Posterior vena cava (tissue), 2 donors: ENCODE results near the gene SNAPC3. TPM values are rescaled to one million over a fixed set of nuclear protein-coding genes. Genes with fewer than 3 reads are reported as not detected.
"Not testable (repeated sequence)": the region's sequence is repeated elsewhere in the genome, so short reads cannot be mapped to it uniquely, and the experiment has no call there.

ENCODE experiments used
- DNase-seq: peaks from one replicate; pipeline ENCODE4 v3.0.0-alpha.2; 2020; ENCODE audit warnings: low spot score
- intact Hi-C, 2 donors: fragments of 100-400 bp; cut with DNase I; formaldehyde crosslinking; loops; one replicate each; pipeline versions ENCODE4 v1.14.1 to v1.14.2; 2022 to 2023
- long read RNA-seq, 2 donors: library from polyadenylated mRNA; unstranded; transcript quantifications; one replicate each; pipeline ENCODE4 v2.0.0, GENCODE V29; 2020 to 2021
- total RNA-seq, 2 donors: library from RNA; stranded (reverse); fragmentation: NEBNext Ultra II Directional; extraction: Animal tissue kit (Norgen Biotek cat#: 25700); gene quantifications; one replicate each; pipeline ENCODE4 v1.2.1, GENCODE V29; 2021
- donor health status: DM: yes; HTN: yes; CAD: no.
- donor health status: DM: yes; HTN: yes; CAD: no.

SNAPC3 gene
- total RNA-seq: 10 to 100 TPM; 23.2 to 31.0 TPM
- long read RNA-seq, donor 1, full-length matches to known transcripts: 13 of 15 reads
- long read RNA-seq, donor 1, partial matches to known transcripts: 1 of 15 reads
- long read RNA-seq, donor 1, other reads (novel, unspliced or antisense): 1 of 15 reads
- long read RNA-seq, donor 2, full-length matches to known transcripts: 36 of 41 reads
- long read RNA-seq, donor 2, partial matches to known transcripts: 2 of 41 reads
- long read RNA-seq, donor 2, other reads (novel, unspliced or antisense): 3 of 41 reads

DNA sequence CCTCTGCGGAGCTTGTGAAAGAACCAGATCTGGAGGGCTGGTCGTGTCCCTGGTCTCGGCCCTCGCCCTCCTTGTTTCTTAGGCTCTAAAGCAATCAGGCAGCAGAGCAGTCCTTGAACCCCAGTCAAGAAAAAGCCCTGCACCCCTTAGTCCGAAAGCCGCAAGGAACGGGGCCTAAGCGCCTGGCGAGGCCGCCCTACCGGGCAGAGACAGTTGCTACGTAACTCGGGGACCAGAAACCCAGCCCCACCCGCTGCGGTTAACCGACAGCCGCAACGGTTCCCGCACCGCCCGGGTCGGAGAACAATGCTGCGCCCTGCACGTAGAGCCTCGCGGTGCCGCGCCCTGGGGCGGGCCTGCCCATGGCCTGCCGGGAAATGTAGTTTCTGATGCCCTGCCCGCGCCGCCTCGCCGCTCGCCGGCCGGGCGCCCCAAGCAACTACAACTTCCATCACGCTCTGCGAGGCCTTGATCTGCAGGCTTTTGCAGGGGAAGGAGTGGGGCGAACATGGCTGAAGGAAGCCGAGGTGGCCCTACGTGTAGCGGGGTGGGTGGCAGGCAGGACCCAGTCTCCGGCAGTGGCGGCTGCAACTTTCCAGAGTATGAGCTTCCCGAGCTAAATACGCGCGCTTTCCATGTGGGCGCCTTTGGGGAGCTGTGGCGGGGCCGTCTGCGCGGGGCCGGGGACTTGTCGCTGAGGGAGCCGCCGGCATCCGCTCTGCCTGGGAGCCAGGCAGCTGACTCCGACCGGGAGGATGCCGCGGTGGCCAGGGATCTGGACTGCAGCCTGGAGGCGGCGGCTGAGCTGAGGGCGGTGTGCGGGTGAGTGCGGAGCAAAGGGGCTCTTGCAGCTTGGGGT, at the start of gene SNAPC3:
TSS of gene SNAPC3 (plus strand) at position 505 of the 859 bp plus-strand sequence. CDS start at position 509, 4 bp downstream.
- DNase-seq: peak; percentile 98
- intact Hi-C loops: loop anchor here in 1 of 2 donors (5.0 kb wide), 1 partner anchor 210 kb away; no protein-coding TSS in a partner anchor

- intact Hi-C loops: no loop called here
- no peak for DNase-seq
Measured at GRCh38 chr9:15373881-15374280, 48.8 kb upstream of the SNAPC3 start.

- intact Hi-C loops: no loop called here
- DNase-seq: no peak
Measured at GRCh38 chr9:15374310-15374709, 48.4 kb upstream of the SNAPC3 start.

- intact Hi-C loops: no loop called here
- no peak for DNase-seq
Measured at GRCh38 chr9:15374825-15375224, 47.9 kb upstream of the SNAPC3 start.

DNA sequence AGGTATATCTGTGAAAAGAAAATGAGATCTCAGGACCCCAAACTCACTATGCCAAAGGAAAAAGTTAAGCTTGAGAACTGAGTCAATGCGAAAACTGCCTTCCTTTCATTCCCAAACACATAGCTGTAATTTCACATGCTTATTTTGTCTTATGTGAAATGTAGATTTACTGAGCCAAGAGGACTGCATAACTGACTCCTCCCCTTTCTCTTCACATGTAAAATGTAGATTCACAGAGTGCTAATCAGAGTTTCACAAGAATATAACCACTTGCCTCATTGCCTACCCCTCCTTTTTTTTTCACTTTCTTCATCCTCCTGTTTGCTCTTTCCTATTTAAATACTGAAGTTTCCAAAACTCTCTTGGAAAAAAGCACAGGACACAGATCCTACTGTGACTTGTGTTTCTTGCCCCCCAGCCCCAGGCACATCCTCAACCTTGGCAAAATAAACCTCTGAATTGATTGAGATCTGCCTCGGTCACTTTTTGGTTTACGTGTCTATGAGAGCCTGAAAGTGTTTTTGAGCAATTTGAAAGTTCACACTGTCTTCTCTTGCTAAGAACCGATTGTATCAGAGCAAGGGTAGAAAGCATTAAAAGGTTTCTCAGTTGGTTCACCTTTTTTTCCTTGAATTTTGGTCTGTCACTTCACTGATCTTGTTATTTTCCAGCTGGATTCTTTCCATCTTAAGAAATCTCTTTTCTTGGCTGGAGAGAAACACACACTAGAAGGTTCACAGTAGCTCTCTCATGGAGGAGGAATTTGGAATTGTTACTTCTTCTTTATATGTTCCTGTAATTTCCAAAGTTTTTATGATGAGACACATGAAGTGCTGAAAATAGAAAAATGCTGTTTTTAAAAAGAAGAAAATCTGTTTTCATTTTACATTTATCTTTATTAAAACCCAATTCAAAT, 44.8 kb upstream of the SNAPC3 start:
- no peak for DNase-seq
- intact Hi-C loops: no loop called here

GRCh38 chr9:15379317-15379716, 43.4 kb upstream of the SNAPC3 start:
- DNase-seq, intact Hi-C loops: not testable (repeated sequence)

GRCh38 chr9:15379888-15380287, 42.8 kb upstream of the SNAPC3 start:
- intact Hi-C loops, DNase-seq: not testable (repeated sequence)

- intact Hi-C loops: no loop called here
- DNase-seq: no peak
Measured at GRCh38 chr9:15381491-15381890, 41.2 kb upstream of the SNAPC3 start.

DNA sequence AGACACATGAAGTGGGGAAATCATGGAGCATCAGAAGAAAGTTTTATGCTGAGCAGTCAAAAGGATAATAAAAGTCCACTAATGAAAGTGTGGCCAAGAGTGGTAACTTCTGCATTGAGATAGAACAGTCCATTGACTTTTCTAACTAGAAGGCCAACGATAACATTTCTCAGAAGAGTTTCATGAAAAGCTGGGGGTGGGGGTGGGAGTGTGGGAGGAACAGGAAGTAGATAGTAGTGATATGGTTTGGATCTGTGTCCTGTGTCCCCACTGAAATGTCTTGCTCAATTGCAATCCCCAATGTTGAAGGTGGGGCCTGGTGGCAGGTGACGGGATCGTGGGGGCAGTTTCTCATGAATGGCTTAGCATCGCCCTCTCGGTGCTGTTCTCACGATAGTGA, 36.2 kb upstream of the SNAPC3 start:
- DNase-seq: no peak
- intact Hi-C loops: no loop called here

DNA sequence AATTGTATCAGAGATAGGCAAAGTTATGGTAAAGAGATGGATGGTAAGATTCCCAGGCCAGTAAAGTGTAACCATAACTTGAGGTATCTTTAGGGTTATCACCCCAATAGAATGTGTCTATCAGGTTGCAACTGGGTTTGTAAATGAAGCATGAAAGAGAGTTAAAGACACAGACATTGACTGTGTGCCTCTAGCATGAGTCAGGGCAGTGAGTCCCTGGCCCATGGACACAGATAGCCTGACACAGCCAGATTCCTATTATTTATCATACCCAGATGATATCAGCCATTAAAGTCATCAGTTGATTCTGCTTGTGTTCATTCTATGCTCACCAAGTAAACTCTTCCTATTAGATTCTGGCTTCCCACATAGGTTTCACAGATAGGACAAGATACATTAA, 33.5 kb upstream of the SNAPC3 start:
- intact Hi-C loops: no loop called here
- no peak for DNase-seq

DNA sequence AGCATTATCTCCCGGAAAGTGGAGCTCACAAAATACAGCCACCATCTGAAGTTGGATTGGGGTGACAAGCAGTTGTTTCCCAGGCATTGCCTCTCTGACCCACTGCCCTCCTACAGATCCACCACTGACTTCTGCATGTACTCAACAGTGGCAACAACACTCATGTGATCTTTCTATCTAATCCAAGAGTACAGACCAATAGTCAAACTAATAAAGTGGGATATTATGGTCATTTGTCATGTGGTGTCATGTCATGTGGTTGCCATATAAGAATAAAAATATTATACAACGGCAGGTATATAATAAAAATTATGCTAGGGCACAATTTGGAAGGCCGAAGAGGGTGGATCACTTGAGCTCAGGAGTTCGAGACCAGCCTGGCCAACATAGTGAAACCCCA, 33.0 kb upstream of the SNAPC3 start:
- DNase-seq: no peak
- intact Hi-C loops: no loop called here

GRCh38 chr9:15390201-15390600, 32.5 kb upstream of the SNAPC3 start:
- DNase-seq: no peak
- intact Hi-C loops: no loop called here

- intact Hi-C loops: no loop called here
- no peak for DNase-seq
Measured at GRCh38 chr9:15392363-15392762, 30.3 kb upstream of the SNAPC3 start.

DNA sequence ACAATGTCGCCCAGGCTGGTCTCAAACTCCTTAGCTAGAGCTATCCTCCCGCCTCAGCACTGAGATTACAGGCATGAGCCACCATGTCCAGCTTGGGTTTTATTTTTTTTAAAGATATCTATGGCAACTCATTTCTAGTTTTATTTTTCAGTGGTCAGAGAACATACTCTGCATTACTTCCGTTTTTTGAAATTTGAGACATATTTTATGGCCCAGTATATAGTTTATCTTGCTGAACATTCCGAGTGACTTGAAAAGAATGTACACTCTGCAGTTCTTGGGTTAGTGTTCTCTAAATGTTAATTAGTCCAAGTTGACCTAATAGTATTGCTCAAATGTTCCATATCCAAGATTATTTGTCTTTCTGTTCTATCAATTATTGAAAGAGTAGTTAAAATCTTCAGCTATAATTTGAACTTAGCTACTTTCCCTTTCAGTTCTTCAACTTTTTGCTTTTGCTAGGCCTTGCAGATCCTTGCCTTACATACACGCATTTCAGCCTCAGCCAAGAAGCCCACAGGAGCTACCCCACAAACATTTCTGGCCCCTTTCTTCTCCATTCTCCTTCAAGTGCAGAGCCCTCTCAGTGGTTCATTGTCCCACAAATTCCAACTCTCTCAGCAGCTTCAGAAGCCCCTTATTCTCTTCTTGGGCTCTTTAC, 22.3 kb upstream of the SNAPC3 start:
- no peak for DNase-seq
- intact Hi-C loops: no loop called here

- intact Hi-C loops: no loop called here
- DNase-seq: no peak
Measured at GRCh38 chr9:15401266-15401665, 21.4 kb upstream of the SNAPC3 start.

GRCh38 chr9:15403155-15403554, 19.5 kb upstream of the SNAPC3 start:
- intact Hi-C loops: no loop called here
- DNase-seq: no peak

DNA sequence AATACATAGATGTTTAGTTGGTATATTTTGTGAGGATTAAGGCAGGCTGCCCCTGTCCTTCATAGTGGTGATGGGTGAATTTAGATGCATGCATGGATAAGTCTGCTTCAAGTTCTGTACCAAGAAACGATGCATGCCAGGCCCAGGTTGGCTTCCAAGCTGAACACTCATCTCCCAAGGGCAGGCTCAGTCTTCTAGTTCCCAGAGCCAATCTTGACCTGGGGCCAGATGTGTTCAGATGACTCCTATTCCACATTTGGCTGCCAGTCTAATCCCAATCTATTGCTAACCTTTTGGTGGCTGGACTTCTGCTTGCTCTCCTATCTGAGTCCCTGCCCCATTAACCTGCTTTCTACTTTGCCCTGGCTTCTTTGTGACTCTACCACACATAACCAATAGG, 18.5 kb upstream of the SNAPC3 start:
- DNase-seq: no peak
- intact Hi-C loops: no loop called here

GRCh38 chr9:15416880-15417279, 5.8 kb upstream of the SNAPC3 start:
- intact Hi-C loops: no loop called here

DNA sequence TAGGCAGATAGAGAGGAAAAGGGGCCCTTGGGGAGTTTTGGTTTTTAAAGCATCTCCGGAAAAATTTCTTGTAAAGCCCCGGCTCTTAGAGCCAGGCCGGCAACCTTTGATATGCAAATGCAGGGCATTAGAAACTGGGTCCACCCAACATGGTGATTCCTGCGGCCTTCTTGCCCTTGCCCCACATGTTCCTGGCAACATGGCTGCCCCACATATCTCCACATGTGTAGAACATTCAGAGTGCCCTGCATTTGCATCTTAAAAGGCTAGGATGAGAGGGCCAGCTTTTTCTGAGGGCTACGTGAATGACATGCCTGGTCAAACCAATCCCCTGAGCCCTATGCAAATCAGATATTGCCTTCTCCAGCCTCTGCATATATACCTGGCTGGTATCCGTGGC, 5.0 kb upstream of the SNAPC3 start:
- intact Hi-C loops: no loop called here
- no peak for DNase-seq

More at GRCh38 chr9:15416880-15417279, 5.8 kb upstream of the SNAPC3 start:
- no peak for DNase-seq
